ENCODE data around the gene C17orf50.

DNA sequence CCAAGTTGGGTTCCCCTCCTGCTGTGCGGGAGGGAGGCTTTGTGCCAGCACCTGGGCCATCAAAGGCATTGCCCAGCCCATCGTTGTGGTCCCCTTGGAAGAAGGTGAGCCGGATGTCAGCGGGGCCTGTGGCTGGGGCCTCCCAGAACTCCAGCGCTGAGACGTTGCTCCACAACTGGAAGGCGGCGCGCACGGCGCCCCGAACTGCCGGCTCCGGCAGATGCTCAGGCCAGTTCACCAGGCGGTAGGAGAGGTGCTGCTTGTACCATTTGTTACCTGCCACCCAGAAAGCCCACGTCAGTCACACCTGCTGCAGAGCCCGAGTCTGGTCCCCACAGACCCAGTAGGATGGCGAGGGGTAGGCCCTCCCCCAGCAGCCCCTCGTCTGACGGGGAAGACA, 12.4 kb downstream of the C17orf50 start:
- TF ChIP-seq, protein P1, sequence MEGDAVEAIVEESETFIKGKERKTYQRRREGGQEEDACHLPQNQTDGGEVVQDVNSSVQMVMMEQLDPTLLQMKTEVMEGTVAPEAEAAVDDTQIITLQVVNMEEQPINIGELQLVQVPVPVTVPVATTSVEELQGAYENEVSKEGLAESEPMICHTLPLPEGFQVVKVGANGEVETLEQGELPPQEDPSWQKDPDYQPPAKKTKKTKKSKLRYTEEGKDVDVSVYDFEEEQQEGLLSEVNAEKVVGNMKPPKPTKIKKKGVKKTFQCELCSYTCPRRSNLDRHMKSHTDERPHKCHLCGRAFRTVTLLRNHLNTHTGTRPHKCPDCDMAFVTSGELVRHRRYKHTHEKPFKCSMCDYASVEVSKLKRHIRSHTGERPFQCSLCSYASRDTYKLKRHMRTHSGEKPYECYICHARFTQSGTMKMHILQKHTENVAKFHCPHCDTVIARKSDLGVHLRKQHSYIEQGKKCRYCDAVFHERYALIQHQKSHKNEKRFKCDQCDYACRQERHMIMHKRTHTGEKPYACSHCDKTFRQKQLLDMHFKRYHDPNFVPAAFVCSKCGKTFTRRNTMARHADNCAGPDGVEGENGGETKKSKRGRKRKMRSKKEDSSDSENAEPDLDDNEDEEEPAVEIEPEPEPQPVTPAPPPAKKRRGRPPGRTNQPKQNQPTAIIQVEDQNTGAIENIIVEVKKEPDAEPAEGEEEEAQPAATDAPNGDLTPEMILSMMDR (optimal IDR thresholded peaks at IDR 0.05 in 1 of 3, IDR thresholded peaks at IDR 0.05 in 1 of 3, conservative IDR thresholded peaks at IDR 0.05 in 1 of 3; ENCODE audit: extremely low read depth in 1 of 3, insufficient read depth in 2 of 3, low read length in 3 of 3): no peak
- TF ChIP-seq EZH2 (IDR thresholded peaks at IDR 0.05; ENCODE audit: low read length): no peak
